HFFc6 (cell line): ENCODE measurements around the gene ANAPC7. TPM values are rescaled to one million over a fixed set of nuclear protein-coding genes. Genes with fewer than 3 reads are reported as not detected.
"Not testable (repeated sequence)": the region's sequence is repeated elsewhere in the genome, so short reads cannot be mapped to it uniquely, and the experiment has no call there.

Source experiments
- DNase-seq: peaks from one replicate; pipeline ENCODE4 v3.0.0-alpha.2; 2018
- H3K27ac Mint-ChIP-seq: 2 replicates; pipeline ENCODE4 v1.8.0; 2020; ENCODE audit warnings: mild to moderate bottlenecking, mixed read lengths
- H3K27me3 Mint-ChIP-seq: 2 replicates; pipeline ENCODE4 v1.8.0; 2021; ENCODE audit warnings: mild to moderate bottlenecking, moderate library complexity, mixed read lengths; ENCODE audit not compliant: insufficient read depth
- H3K36me3 Mint-ChIP-seq: 2 replicates; pipeline ENCODE4 v1.8.0; 2021; ENCODE audit warnings: low read depth, mixed read lengths
- H3K4me1 Mint-ChIP-seq: 2 replicates; pipeline ENCODE4 v1.8.0; 2020; ENCODE audit warnings: low read depth, mixed read lengths
- H3K4me3 Mint-ChIP-seq: 2 replicates; pipeline ENCODE4 v1.8.0; 2020; ENCODE audit warnings: mild to moderate bottlenecking, moderate library complexity, mixed read lengths
- H3K9me3 Mint-ChIP-seq: 2 replicates; pipeline ENCODE4 v1.8.0; 2020; ENCODE audit warnings: mild to moderate bottlenecking, mixed read lengths
- CTCF ChIP-seq: fragments of 200-600 bp; sonication (generic); IDR thresholded peaks from 2 replicates; pipeline ENCODE4 v1.5.0; 2021; ENCODE audit warnings: antibody characterized with exemption, mild to moderate bottlenecking
- total RNA-seq, 6 experiments: library from RNA; stranded (reverse); fragmentation: NEBNext Ultra II Directional; extraction: Animal tissue kit (Norgen Biotek cat#: 25700); gene quantifications; 2 replicates in 1 of 6; 3 replicates in 5 of 6; pipeline ENCODE4 v1.2.3, GENCODE V29; 2021

ANAPC7 gene
- total RNA-seq, 6 experiments from 2014 or later: 48.7 to 58.8 (median 57.3) TPM

- TF ChIP-seq CTCF: no peak
- Mint-ChIP-seq H3K27ac (no peak overlapping the region), H3K9me3 (no peaks in the 10 kb centered on the region), H3K4me3 (no peak overlapping the region; the same call in 1 of the 2 replicates), H3K4me1 (peaks cover 14% of the 10 kb centered on the region), H3K27me3 (peaks cover 3% of the 10 kb centered on the region; the same call in 1 of the 2 replicates), H3K36me3 (peaks cover 20% of the 10 kb centered on the region)
- no peak for DNase-seq
These were observed 28.6 kb upstream of the ANAPC7 start for GRCh38 chr12:110431957-110432587.

- H3K9me3 Mint-ChIP-seq, H3K4me1 Mint-ChIP-seq, H3K36me3 Mint-ChIP-seq, DNase-seq, H3K27me3 Mint-ChIP-seq, H3K27ac Mint-ChIP-seq, H3K4me3 Mint-ChIP-seq: not testable (repeated sequence)
These were observed 26.2 kb upstream of the ANAPC7 start for GRCh38 chr12:110429676-110430075.

GRCh38 chr12:110426406-110426805, 22.9 kb upstream of the ANAPC7 start:
- Mint-ChIP-seq H3K27me3 (peaks cover 8% of the 10 kb centered on the region), H3K4me1 (peaks cover 13% of the 10 kb centered on the region), H3K4me3 (peak overlapping the region; percentile 53; the same call in 1 of the 2 replicates), H3K27ac (no peak overlapping the region), H3K9me3 (no peaks in the 10 kb centered on the region), H3K36me3 (no peaks in the 10 kb centered on the region)
- no peak for DNase-seq
- no peak for TF ChIP-seq CTCF

- no peak overlapping the region for H3K27ac Mint-ChIP-seq
- TF ChIP-seq CTCF: no peak
- no peaks in the 10 kb centered on the region for H3K9me3 Mint-ChIP-seq
These were observed 20.7 kb upstream of the ANAPC7 start for GRCh38 chr12:110424237-110424636.

GRCh38 chr12:110421701-110422100, 18.2 kb upstream of the ANAPC7 start:
- peaks cover 5% of the 10 kb centered on the region; the same call in 1 of the 2 replicates for H3K27me3 Mint-ChIP-seq

More at GRCh38 chr12:110424237-110424636, 20.7 kb upstream of the ANAPC7 start:
- H3K4me1 Mint-ChIP-seq: peaks cover 13% of the 10 kb centered on the region
- H3K27me3 Mint-ChIP-seq: peaks cover 5% of the 10 kb centered on the region; the same call in 1 of the 2 replicates
- no peaks in the 10 kb centered on the region for H3K36me3 Mint-ChIP-seq
- H3K4me3 Mint-ChIP-seq: no peak overlapping the region
- DNase-seq: no peak

More at GRCh38 chr12:110421701-110422100, 18.2 kb upstream of the ANAPC7 start:
- TF ChIP-seq CTCF: no peak
- Mint-ChIP-seq H3K36me3 (no peaks in the 10 kb centered on the region), H3K27ac (no peak overlapping the region), H3K4me1 (peaks cover 13% of the 10 kb centered on the region), H3K4me3 (no peak overlapping the region), H3K9me3 (no peaks in the 10 kb centered on the region)
- no peak for DNase-seq
